Astrocyte of the hippocampus (primary cell): Measurements from ENCODE around the gene MAPK8.

ENCODE experiments used
- DNase-seq: peaks from one replicate; pipeline ENCODE4 v3.0.0; 2011; ENCODE audit warnings: low read depth, low spot score

Gene MAPK8

DNA sequence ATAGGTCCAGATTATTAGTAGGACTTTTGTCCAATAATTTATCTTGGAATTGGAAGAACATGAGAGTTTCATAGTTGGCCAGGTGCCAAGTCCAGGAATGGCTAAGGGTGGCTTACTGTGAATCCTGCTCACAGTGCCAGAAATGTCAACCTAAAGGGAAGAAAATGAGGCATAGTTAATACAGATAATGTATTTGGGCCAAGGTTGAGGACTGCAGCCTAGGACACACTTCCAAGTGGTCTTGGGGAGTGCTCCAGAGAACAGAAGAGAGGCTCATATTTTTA is 78.2 kb downstream of the MAPK8 start:
- no peak for DNase-seq

DNA sequence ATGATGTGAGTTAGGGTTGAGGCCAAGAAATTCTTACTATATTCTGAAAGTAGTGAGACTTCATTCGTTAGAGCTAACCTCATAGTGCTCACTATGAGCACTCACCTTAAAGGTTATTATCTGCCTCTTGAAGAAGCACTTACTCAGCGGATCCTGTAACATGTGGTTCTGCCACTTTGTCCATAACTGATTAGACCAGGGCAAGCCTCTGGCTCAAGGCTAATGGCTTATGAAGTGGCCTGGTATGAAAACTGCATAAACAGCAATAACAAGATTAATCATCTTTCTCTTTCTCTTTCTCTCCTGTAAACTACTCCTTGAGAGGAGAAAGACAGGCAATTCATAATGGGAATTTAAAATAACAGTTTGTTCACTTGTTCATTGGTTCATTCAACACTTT is 82.8 kb downstream of the MAPK8 start:
- no peak for DNase-seq

DNA sequence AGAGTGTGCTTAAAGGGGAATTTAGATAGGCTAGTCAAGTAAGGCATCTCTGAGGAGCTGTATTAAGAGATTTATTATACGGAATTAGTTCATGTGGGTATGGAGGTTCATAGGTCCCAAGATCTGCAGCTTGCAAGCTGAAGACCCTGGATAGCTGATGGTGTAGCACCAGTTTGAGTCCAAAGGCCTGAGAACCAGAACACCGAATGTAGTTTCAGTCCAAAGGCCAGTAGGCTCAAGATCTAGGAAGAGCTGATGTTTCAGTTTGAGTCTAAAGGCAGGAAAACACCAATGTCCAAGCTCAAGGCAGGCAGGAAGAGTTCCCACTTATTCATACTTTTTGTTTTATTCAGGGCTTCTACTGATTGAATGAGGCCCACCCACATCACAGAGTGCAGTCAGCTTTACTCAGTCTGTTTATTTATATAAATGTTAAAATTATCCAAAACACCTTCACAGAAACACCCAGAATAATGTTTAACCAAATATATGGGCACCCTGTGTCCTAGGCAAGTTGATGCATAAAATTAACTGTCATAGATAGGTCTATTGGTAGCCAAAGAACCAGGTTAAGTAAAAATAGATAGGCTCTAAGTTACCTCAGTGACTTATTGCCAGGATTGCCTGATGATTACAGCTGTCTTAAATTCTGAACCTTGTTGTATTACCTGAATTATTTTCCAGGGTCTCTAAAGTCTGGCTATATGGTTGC is 83.5 kb downstream of the MAPK8 start:
- DNase-seq, result no peak

DNA sequence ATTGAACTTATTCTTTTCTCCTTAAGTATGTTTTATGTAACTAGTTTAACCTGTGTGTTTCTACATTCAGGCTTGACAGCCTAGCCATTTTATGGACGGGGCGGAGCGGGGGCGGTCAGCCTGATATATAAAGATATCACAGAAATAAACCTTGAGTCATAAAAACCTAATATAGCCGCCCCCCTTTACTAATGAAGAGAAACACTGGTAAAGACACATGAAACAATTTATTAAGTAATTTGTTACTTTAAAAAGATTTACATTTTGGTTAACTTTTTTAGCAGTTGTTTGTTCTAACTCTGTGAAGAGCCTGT is 84.0 kb downstream of the MAPK8 start:
- DNase-seq, result no peak

DNA sequence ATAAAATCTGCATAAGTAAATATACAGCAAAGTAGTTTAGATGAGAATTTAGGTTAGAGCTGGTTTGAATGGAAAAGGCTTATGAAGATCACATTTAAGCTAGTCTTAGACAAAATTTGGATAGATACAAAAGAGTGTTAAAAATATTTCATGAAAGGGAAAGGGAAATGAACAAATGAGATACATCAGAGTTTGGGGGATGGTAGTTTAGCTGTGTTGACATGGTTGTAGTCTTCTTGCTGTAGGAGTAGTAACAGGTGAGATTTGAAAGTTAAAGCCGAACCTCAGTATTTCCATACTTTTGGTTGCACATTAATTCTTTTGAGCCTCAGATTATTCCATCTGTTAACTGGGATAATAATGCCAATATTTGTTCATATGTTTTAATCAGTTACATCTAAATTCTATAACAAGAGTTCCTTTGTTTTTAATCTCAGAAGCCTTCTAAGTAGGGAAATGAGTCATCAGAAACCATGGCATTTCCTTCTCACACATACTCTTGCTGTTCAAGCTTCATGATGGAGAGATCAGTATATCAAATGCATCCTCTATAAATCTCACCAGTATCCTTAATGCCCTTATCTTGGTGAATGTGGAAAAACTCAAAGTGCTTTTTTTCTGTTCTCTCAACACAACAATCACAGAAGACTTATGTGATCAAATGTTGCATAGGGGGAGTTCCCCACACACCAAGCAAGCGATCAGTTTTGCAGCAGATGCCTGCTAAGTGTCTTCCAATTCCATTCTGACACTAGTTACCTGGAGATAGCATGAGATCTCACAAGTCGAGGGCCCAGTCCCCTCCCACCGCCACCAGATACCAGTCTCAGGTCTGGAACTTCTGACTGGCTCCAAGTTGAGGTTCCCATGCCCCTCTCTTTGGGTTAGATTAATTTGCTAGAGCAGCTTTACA is 84.7 kb downstream of the MAPK8 start:
- DNase-seq, result peak; percentile 46

DNA sequence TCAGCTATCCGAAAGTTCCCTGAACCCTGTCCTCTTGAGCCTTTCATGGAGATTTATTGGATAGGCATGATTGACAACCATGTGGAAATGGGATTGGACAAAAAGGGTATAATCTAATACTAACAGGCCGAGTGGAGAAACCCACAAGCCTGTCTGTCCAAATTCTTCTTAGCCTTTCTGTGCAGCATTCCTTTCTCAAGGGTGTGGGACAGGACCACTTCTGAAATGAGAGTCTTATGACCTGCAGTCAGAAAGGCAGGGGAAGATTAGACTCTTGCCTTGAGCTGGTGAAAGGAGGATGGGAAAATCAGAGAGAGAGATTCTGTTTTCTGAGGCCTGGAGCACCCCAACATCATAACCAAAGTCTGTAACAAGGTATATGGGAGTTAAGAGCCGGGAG is 85.5 kb downstream of the MAPK8 start:
- peak; percentile 19 for DNase-seq

DNA sequence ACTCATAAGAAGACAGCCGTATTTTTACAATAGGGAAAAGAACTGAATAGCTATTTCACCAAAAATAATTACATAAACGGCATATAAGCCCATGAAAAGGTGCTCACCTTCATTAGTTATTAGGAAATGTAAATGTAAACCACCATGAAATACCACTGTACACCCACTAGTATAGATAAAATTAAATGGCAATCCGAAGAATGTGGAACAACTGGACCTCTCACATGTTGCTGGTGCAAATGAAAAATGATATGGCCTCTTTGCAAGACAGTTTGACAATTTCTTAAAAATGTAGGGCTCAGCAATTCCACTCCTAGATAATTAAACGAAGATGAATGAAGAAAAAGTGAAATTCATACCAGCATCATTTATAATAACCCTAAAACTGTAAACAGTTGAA is 91.8 kb downstream of the MAPK8 start:
- no peak for DNase-seq

DNA sequence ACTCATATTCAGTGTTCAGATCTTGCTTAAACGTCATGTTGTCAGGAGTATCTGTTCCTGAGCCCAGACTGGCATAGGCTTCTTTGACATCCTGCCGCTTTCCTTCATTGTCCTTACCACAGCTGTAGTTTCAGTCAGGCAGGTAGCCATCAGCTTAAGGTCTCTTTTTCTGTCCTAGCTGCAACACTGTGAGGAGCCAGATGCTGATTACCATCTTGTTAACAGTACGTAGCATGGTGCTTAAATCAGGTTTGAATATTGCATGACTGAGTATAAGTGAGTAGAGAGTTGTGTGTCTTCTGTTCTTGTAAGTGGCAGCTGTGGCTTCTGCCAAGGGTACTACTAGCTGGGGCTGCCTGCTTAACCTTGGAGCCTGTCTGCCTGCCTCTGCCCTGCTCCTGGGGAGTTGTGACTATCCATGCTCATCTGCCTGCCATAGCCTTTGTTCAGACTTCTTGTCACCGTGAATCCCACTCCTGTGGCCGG is 92.6 kb downstream of the MAPK8 start:
- no peak for DNase-seq

DNA sequence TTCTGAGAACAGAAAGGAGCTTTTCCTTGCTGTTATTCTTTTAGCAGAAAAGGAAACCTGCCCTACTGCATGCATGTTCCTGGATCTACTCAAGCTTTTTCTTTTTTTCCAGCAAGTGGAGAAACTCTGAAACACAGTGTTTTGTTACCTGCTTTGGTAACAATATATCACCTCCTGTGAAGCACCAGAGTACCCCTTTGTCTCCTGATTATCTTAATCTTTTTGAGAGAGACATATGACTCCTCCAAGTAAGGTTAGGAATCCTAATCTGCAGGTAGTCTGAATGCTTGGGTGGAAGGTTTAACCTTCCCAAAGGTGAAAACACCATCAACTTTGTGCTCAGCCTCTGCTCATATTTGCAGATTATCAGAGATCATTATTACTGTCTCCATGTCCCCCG is 93.1 kb downstream of the MAPK8 start:
- no peak for DNase-seq

DNA sequence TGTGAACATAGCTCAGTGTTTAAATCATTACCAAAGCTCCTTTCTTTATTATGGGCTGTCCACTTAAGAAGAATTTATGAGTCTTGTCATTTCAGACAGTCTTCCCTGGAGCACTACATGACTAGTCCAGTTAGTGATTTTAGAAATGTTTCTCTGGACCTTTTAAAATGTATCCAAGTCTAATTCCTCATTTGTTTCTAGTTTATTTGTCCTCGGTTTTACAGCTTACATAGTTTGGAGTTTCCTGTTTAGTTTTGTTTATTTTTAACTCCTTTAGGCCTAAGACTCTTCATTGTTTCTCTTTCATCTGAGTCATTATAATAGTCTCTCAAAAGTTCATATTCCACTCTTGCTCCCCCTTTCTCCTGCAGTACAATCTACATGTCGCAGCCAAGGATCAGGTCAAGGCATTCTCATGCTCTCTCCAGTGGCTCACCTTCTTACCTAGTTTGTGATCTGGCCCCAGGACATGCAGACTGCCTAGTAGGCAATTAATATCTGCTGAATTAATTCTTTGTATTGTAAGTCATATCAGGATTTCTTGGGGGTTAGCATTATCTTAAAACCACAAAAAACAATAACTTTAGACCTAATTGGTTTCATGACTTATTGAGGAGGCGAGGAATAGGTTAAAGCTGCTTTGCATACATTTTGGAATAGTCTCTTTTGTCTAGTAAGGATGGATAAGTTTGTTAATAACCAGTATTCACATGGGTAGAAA is 93.8 kb downstream of the MAPK8 start:
- DNase-seq, result no peak

DNA sequence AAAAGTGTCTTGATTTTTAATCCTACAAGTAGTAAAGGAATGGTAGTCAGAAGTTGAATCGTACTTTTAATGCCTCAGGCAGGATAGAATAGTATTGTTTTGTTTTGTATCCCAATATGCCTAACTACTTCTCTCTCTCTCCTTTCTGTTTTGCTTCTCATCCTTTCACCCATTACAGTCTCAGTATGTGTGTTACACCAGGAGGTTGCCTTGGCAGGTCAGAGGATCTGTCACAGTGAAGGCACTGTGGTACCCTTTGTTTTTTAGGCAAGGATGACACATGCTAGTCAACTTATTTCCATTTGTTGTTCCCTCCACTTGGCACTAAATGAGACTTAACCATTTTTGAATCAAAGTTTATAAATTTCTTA is 94.4 kb downstream of the MAPK8 start:
- DNase-seq, result no peak

DNA sequence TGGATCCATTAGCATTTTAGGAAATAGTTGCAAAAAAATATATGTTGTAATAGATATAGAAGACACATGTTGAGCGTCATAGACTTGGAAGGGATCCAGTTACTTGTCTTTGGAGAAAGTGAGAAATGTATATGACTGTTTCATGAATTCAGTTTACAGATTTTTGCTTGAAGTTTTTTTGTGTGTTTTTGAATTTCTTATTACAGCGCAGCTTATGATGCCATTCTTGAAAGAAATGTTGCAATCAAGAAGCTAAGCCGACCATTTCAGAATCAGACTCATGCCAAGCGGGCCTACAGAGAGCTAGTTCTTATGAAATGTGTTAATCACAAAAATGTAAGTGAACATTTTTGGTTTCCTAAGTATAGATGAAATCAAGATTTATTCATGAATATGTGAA is 98.2 kb downstream of the MAPK8 start:
- no peak for DNase-seq

DNA sequence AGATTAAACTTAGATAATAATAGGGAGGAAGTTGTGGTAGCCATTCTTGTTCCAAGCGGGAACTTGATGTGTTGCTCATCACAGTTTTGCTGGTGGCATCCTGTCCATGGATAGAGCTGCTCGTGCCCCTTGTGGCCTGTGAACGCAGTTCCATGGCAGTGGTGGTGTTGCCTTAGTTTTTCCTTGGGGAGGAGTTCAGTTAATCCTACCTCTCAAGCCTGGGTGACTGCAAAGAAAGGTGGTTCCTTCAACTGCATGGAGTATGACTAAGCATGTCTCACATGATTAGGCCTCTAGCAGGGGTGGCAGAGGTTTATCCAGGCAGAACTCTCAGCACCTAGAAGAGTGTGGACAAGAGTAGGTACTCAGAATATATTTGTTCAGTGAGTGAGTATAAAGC is 99.7 kb downstream of the MAPK8 start:
- DNase-seq, result peak; percentile 33

DNA sequence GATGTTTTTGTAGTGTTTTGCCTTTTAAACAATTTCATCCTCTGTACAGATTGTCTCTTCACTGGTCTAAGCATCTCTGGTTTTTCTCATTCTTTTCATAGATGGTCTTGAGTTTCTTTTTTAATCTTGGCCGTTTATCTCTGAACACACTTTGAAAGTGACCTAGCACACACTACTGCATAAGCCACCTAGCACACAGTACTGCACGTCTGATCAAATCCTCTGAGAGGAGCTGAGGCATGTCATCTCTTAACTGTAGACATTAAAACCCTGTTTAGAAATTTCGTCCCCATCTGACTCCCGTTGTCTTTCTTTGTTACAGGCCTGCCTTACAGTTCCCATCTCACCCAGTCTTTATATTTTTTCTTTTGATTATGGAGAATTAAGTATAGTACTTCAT is 100.2 kb downstream of the MAPK8 start:
- DNase-seq, result no peak

DNA sequence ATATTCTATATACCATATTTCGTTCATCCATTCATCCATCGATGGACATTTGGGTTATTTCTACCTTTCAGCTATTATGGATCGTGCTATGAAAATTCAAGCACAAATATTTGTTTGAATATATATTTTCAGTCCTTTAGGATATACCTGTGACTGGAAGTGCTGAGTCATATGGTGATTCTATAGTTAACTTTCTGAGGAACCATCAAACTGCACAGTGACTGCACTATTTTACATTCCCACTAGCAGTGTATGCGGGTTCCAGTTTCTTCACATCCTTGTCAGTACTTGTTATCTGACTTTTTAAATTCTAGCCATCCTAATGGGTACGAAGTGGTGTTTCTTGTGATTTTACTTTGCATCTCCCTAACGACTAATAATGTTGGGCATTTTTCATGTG is 104.0 kb downstream of the MAPK8 start:
- no peak for DNase-seq

DNA sequence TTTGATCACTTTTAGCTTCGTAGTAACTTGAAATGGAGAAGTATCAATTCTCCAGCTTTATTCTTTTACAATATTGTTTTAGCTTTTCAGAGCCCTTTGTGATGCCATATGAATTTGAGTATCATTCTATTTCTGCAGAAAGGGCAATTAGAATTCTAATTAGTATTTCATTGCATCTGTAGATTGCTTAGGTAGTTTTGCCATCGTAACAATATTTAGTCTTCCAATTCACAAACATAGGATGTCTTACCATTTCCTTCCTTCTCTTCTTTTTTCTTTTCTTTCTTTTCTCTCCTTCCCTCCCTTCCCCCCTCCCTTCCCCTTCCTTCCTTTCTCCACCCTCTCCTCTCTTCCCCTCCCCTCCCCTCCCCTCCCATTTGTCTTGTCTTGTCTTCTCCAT is 105.0 kb downstream of the MAPK8 start:
- no peak for DNase-seq

DNA sequence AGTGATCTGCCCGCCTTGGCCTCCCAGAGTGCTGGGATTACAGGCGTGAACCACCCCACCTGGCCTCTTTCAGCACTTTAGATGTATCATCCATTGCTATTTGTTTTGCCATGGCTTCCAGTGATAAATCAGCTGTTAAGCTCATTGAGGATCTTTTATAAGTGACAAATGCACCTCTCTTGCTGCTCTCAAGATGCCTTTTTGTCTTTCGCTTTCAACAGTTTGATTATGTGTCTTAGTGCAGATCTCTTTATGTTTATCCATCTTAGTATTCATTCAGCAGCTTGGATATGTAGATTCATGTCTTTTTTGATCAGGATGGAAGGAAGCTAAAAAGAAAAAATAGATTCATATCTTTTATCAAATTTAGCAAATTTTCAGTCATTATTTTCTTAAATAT is 105.6 kb downstream of the MAPK8 start:
- no peak for DNase-seq

DNA sequence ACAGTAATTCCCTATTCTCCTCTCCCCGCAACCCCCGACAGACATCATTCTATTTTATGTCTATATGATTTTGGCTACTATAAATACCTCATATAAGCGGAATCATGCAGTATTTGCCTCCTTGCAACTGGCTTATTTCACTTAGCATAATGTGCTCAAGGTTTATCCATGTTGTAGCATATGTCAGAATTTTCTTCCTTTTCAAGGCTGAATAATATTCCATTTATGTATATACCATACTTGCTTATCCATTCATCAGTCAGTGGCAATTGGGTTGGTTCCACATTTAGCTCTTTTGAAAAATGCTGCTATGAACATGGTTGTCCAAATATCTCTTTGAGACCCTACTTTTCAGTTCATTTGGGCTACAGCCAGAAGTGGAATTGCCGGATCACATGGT is 106.5 kb downstream of the MAPK8 start:
- DNase-seq, result no peak

DNA sequence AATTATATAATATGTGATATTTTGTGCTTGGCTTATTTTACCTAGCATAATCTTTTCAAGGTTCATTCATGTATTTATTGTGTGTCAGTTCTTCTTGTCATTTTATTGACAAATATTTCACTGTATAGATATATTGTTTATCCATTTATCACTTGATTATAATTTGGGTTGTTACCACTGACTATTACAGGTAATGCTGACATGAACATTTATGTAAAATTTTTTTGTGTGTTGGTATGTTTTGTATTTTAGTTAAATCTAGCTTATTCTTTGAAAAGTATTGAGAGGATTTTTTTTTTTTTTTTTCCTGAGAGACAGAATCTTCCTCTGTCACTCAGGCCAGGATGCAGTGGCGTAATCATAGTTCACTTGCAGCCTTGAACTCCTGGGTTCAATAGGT is 107.7 kb downstream of the MAPK8 start:
- no peak for DNase-seq

DNA sequence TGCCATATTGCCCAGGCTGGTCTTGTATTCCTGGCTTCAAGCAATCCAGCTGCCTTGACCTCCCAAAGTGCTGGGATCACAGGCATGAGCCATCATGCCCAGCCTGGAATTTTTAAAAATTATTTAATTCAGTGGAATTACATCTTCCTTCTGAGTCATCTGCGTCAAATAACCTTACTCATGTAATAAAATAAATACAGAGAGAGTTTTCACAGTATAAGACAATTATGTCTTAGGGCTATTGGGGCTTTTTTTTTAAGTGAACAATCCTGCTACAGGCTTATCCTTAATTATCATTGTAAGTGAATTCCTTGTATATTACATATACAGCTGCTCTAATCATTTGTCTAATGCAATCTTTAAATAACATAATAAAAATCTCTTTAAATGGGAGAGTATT is 108.3 kb downstream of the MAPK8 start:
- DNase-seq, result no peak

DNA sequence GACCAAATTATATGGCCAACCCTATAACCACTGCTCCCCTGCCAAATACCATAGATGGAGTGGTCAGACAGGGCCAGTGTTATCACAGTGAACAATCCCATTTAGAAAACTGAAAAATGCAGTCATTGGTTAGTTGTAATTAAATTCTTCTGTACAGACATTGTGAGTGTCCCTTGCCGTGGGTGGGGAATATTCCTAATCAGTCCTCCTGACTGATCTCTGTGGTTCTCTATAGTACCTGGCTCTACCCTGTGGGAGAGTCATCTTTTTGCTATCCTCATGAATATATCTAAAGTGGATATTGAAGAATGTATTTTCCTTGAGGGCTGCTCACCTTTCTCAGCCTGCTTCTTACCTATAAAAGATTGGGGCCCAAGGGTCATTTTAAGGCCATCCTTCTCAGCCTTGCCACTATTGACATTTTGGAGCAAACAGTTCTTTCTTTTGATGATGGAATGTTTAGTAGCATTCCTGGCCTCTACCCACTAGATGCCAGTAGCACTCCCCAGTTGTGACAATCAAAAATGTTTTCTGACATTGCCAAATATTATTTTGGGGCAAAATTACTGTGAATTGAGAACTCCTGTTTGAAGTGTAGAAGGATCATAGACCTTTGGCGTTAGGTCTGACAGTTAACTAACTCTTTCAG is 110.2 kb downstream of the MAPK8 start:
- peak; percentile 27 for DNase-seq

DNA sequence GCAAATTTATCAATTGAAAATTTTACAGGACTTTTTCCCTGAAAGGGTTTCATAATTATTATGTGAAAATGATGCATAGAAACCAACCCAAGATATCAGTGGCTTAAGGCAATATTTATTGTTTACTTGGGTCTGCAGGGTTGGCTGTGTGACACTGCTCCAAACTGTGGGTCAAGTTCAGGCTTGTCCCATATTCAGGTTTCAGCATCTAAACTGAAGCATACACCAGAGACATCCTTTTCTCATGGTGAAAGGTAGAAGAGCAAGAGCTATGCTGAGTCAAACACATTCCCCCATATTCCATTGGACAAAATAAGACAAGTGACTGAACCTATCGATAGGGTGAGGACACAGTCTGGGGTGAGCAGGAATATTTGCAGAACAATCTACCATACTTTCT is 110.9 kb downstream of the MAPK8 start:
- no peak for DNase-seq
